Nephron progenitor cell (in vitro differentiated cells): ENCODE data around the gene TRIP10.

Experiments
- DNase-seq: peaks from one replicate; pipeline ENCODE4 v3.0.0; 2021
- H3K27ac Mint-ChIP-seq: 2 replicates; pipeline ENCODE4 v1.8.0; 2021; ENCODE audit warnings: mild to moderate bottlenecking, moderate library complexity, mixed read lengths
- H3K27me3 Mint-ChIP-seq: 2 replicates; pipeline ENCODE4 v1.8.0; 2021; ENCODE audit warnings: mild to moderate bottlenecking, low read depth, mixed read lengths; ENCODE audit not compliant: poor library complexity
- H3K36me3 Mint-ChIP-seq: 2 replicates; pipeline ENCODE4 v1.8.0; 2021; ENCODE audit warnings: low read depth, mixed read lengths
- H3K4me1 Mint-ChIP-seq: 2 replicates; pipeline ENCODE4 v1.8.0; 2021; ENCODE audit warnings: mixed read lengths
- H3K4me3 Mint-ChIP-seq: 2 replicates; pipeline ENCODE4 v1.8.0; 2021; ENCODE audit warnings: mild to moderate bottlenecking, moderate library complexity, mixed read lengths
- H3K9me3 Mint-ChIP-seq: 2 replicates; pipeline ENCODE4 v1.8.0; 2021; ENCODE audit warnings: mild to moderate bottlenecking, moderate library complexity, mixed read lengths
- CTCF ChIP-seq: fragments of 200-600 bp; sonication (generic); IDR thresholded peaks from 2 replicates; pipeline ENCODE4 v1.5.0; 2021; ENCODE audit warnings: antibody characterized with exemption

The TRIP10 gene

GRCh38 chr19:6738787-6739389 is 592 bp upstream of the TRIP10 start:
- peaks cover 77% of the 10 kb centered on the region for H3K4me1 Mint-ChIP-seq
- no peak for TF ChIP-seq CTCF
- peak; percentile 54 for DNase-seq
- H3K27me3 Mint-ChIP-seq, result no peaks in the 10 kb centered on the region
- H3K9me3 Mint-ChIP-seq, result no peaks in the 10 kb centered on the region
- peaks cover 16% of the 10 kb centered on the region for H3K36me3 Mint-ChIP-seq
- peak overlapping the region; percentile 97 for H3K27ac Mint-ChIP-seq
- H3K4me3 Mint-ChIP-seq, result peak overlapping the region; percentile 96

- no peak overlapping the region for H3K27ac Mint-ChIP-seq
- no peaks in the 10 kb centered on the region for H3K27me3 Mint-ChIP-seq
- peak; percentile 48 for DNase-seq
- no peak for TF ChIP-seq CTCF
- H3K4me1 Mint-ChIP-seq, result peaks cover 77% of the 10 kb centered on the region
- H3K4me3 Mint-ChIP-seq, result peak overlapping the region; percentile 88
- peaks cover 18% of the 10 kb centered on the region for H3K36me3 Mint-ChIP-seq
- no peaks in the 10 kb centered on the region for H3K9me3 Mint-ChIP-seq
These were observed 556 bp downstream of the TRIP10 start for GRCh38 chr19:6739883-6740588.

DNA sequence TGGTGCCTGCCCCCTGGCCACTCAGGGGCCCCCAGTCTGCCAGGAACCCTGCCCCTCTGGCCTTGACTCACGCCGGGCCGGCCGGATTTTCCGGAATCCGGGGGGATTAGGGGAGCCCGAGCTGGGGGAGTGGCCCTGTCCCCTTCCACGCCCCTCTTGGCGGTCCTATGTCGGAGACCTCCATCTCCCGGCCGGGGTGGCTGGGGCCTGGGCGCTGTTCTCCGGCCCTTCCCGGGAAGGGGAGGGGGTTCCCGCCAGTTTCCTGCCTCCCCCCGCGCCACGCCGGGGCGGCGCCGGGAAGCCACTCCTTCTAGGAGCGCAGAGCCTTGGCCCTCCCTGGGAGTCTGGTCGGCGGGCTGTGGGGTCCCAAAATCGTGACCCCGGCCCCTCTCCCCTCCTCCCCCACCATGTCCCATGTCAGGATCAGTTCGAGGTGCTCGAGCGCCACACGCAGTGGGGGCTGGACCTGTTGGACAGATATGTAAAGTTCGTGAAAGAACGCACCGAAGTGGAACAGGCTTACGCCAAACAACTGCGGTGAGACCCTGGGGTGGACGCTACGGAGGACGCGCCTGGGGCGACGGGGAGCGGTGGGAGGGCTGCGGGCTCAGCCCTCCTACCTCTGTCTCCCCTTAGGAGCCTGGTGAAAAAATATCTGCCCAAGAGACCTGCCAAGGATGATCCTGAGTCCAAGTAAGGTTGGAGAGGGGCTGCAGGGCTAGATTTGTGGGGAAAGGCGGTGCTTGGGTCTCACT is 1.3 kb downstream of the TRIP10 start:
- Mint-ChIP-seq H3K4me1 (peaks cover 77% of the 10 kb centered on the region), H3K27ac (no peak overlapping the region), H3K9me3 (no peaks in the 10 kb centered on the region), H3K36me3 (peaks cover 25% of the 10 kb centered on the region), H3K27me3 (no peaks in the 10 kb centered on the region), H3K4me3 (peak overlapping the region; percentile 88)
- no peak for TF ChIP-seq CTCF
- DNase-seq, result peak; percentile 63

DNA sequence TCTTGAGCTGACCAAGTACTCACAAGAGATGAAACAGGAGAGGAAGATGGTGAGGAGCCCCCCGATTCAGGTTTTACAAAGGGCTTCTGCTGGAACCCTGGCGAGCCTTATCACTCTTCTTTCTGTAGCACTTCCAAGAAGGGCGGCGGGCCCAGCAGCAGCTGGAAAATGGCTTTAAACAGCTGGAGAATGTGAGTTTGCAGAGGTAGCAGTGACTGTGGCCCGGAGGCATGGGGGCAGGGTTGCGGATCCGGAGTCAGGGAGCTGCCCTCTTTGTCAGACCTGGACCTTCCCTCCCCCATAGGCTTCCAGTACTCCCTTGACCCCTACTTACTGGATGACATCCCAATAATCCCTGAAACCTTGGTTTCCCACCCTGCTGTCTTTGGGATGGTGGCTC is 3.6 kb downstream of the TRIP10 start:
- no peaks in the 10 kb centered on the region for H3K9me3 Mint-ChIP-seq
- peak overlapping the region; percentile 63 for H3K4me3 Mint-ChIP-seq
- DNase-seq, result no peak
- H3K36me3 Mint-ChIP-seq, result peaks cover 47% of the 10 kb centered on the region
- peak overlapping the region; percentile 69 for H3K27ac Mint-ChIP-seq
- H3K4me1 Mint-ChIP-seq, result peaks cover 67% of the 10 kb centered on the region
- no peaks in the 10 kb centered on the region for H3K27me3 Mint-ChIP-seq
- no peak for TF ChIP-seq CTCF

- no peaks in the 10 kb centered on the region for H3K9me3 Mint-ChIP-seq
- no peaks in the 10 kb centered on the region for H3K27me3 Mint-ChIP-seq
- peak overlapping the region; percentile 47 for H3K4me3 Mint-ChIP-seq
- peaks cover 54% of the 10 kb centered on the region for H3K36me3 Mint-ChIP-seq
- H3K27ac Mint-ChIP-seq, result peak overlapping the region; percentile 99
- TF ChIP-seq CTCF, result no peak
- H3K4me1 Mint-ChIP-seq, result peaks cover 59% of the 10 kb centered on the region
- DNase-seq, result no peak
These were observed 4.4 kb downstream of the TRIP10 start for GRCh38 chr19:6743714-6744380.
